Measurements from ENCODE around the gene TRAPPC10.

TRAPPC10 gene

DNA sequence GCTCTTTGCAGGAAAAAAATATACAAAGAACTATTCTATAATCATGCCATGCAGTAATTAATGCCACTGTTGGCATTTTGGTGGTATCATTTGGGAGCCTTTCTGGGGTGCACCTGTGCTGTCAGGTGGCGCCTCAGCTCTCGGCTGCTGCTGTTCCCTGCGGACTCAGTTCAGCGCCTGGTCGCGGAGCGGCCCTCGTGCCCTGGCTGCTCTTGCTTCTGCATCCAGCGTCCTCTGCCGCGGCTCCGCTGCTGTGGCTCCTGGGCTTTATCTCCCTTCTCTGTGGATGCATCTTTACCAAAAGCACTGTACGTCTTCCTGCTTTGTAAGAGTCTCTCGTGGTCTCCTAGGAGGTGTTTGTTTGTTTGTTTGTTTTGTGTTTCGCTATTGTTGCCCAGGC lies 60.0 kb downstream of the TRAPPC10 start:
- H3K4me3 ChIP-seq (replicated peaks; ENCODE audit: insufficient read depth, low read length), result no peak overlapping the region
- H3K27ac ChIP-seq (replicated peaks), result no peak overlapping the region
- TF ChIP-seq, protein P1, sequence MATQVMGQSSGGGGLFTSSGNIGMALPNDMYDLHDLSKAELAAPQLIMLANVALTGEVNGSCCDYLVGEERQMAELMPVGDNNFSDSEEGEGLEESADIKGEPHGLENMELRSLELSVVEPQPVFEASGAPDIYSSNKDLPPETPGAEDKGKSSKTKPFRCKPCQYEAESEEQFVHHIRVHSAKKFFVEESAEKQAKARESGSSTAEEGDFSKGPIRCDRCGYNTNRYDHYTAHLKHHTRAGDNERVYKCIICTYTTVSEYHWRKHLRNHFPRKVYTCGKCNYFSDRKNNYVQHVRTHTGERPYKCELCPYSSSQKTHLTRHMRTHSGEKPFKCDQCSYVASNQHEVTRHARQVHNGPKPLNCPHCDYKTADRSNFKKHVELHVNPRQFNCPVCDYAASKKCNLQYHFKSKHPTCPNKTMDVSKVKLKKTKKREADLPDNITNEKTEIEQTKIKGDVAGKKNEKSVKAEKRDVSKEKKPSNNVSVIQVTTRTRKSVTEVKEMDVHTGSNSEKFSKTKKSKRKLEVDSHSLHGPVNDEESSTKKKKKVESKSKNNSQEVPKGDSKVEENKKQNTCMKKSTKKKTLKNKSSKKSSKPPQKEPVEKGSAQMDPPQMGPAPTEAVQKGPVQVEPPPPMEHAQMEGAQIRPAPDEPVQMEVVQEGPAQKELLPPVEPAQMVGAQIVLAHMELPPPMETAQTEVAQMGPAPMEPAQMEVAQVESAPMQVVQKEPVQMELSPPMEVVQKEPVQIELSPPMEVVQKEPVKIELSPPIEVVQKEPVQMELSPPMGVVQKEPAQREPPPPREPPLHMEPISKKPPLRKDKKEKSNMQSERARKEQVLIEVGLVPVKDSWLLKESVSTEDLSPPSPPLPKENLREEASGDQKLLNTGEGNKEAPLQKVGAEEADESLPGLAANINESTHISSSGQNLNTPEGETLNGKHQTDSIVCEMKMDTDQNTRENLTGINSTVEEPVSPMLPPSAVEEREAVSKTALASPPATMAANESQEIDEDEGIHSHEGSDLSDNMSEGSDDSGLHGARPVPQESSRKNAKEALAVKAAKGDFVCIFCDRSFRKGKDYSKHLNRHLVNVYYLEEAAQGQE (IDR thresholded peaks at IDR 0.05; ENCODE audit: insufficient replicate concordance, low read depth), result no peak
- no peak for TF ChIP-seq GABPA (IDR thresholded peaks at IDR 0.05; ENCODE audit: low read depth)
- no peak for DNase-seq (ENCODE audit: low read depth in 1 of 2, low spot score in 1 of 2)
- no peaks in the 10 kb centered on the region for H3K27me3 ChIP-seq (ENCODE audit: insufficient read depth, poor library complexity, severe bottlenecking)

DNA sequence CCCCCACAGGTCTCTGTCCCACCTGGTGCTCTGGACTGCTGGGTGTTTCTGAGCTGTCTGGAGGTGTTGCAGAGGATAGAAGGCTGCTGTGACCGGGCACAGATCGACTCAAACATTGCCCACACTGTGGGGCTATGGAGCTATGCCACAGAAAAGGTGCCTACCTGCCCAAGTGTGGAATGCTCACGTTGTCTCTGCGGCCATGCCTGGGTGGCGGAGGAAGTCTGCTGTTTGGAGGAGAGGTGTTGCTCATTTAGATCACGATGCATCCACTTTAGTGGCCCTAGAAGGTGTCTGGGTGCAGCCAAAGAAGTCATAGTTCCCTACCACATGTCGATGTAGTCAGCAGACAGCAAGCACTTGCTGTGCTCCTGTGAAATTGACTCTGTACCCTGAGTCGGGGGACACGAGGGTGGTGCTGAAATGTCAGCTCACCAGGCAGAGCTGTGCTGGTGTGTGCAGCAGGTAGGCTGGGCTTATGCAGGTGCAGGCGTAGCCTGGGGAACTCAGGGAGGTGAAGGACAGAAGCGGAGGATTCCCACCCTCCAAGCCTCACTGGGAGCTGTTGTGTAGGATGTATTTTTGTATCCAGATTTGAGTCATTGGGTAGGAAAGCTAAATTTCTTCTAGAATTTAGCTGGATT lies 62.3 kb downstream of the TRAPPC10 start:
- TF ChIP-seq, protein P2, sequence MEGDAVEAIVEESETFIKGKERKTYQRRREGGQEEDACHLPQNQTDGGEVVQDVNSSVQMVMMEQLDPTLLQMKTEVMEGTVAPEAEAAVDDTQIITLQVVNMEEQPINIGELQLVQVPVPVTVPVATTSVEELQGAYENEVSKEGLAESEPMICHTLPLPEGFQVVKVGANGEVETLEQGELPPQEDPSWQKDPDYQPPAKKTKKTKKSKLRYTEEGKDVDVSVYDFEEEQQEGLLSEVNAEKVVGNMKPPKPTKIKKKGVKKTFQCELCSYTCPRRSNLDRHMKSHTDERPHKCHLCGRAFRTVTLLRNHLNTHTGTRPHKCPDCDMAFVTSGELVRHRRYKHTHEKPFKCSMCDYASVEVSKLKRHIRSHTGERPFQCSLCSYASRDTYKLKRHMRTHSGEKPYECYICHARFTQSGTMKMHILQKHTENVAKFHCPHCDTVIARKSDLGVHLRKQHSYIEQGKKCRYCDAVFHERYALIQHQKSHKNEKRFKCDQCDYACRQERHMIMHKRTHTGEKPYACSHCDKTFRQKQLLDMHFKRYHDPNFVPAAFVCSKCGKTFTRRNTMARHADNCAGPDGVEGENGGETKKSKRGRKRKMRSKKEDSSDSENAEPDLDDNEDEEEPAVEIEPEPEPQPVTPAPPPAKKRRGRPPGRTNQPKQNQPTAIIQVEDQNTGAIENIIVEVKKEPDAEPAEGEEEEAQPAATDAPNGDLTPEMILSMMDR (IDR thresholded peaks at IDR 0.05; ENCODE audit: insufficient read depth, low read length), result no peak
- TF ChIP-seq POLR2AphosphoS5 (IDR thresholded peaks at IDR 0.05; ENCODE audit: low read depth), result no peak
- Histone ChIP-seq H3K27ac (replicated peaks) (no peak overlapping the region), H3K27me3 (ENCODE audit: insufficient read depth, poor library complexity, severe bottlenecking) (no peaks in the 10 kb centered on the region), H3K4me3 (replicated peaks; ENCODE audit: insufficient read depth, low read length) (no peak overlapping the region)
- DNase-seq (ENCODE audit: low read depth in 1 of 2, low spot score in 1 of 2), result no peak

DNA sequence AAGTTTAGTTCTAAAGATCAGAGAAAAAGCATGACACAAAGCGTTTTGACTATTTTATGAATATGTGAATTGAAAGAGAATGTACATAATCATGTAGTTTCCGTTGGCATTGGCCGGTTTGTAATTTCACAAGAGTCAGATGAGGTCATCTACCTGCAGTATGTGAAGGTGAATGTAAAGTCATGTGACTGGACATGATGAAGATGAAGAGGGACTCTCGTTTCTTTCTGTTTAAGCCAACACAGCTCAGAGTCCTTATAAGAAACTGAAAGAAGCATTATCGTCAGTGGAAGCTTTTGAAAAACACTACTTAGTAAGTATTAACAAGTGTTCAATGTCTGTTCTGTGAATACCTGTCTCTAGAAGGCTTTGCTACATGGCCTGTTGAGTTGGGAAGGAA lies 64.2 kb downstream of the TRAPPC10 start:
- H3K27ac ChIP-seq (replicated peaks), result no peak overlapping the region
- DNase-seq (ENCODE audit: low read depth in 1 of 2, low spot score in 1 of 2), result no peak
- no peaks in the 10 kb centered on the region for H3K27me3 ChIP-seq (ENCODE audit: insufficient read depth, poor library complexity, severe bottlenecking)
- H3K4me3 ChIP-seq (replicated peaks; ENCODE audit: insufficient read depth, low read length), result no peak overlapping the region
- TF ChIP-seq, protein P2 (IDR thresholded peaks at IDR 0.05; ENCODE audit: insufficient read depth, low read length), result no peak
- TF ChIP-seq SPI1 (IDR thresholded peaks at IDR 0.05; ENCODE audit: borderline replicate concordance, low read depth) (no peak), POLR2AphosphoS5 (IDR thresholded peaks at IDR 0.05; ENCODE audit: low read depth) (no peak), GABPA (IDR thresholded peaks at IDR 0.05; ENCODE audit: low read depth) (no peak)
- TF ChIP-seq, protein P1 (IDR thresholded peaks at IDR 0.05; ENCODE audit: insufficient replicate concordance, low read depth), result no peak

DNA sequence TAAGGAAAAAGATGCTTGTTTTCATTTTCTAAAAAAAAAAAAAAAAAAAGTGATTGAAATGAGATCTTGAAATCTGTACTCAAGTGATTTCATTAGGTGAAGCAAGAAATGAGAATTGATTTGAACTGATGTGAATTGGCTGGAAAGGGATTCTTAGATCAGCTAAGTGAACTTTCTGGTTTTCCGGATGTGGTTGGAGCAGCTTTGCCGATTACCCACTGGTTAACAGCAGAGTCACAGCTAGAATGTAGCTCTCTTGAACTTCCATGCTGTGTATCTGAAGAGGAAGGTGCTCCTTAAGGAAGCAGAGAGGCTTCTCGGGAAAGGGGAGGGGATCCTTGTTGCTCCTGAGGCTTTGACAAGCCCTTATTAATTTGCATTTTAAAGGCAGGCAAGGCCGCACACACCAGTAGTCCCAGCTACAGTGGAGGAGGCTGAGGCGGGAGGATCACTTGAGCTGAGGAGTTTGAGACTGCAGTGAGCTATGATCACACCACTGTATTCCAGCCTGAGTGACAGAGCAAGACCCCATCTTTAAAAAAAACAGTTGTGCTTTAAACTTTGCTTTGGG lies 66.4 kb downstream of the TRAPPC10 start:
- Histone ChIP-seq H3K27me3 (ENCODE audit: insufficient read depth, poor library complexity, severe bottlenecking) (no peaks in the 10 kb centered on the region), H3K4me3 (replicated peaks; ENCODE audit: insufficient read depth, low read length) (no peak overlapping the region), H3K27ac (replicated peaks) (no peak overlapping the region)
- TF ChIP-seq, protein P2 (IDR thresholded peaks at IDR 0.05; ENCODE audit: insufficient read depth, low read length), result no peak
- DNase-seq (ENCODE audit: low read depth in 1 of 2, low spot score in 1 of 2), result no peak
